Measurements from ENCODE around the gene SERPINB1.
A peak's percentile ranks its signal among the peaks of the same experiment; 100 is the strongest.
"Not testable (repeated sequence)": the region's sequence is repeated elsewhere in the genome, so short reads cannot be mapped to it uniquely, and the experiment has no call there.

SERPINB1 gene

DNA sequence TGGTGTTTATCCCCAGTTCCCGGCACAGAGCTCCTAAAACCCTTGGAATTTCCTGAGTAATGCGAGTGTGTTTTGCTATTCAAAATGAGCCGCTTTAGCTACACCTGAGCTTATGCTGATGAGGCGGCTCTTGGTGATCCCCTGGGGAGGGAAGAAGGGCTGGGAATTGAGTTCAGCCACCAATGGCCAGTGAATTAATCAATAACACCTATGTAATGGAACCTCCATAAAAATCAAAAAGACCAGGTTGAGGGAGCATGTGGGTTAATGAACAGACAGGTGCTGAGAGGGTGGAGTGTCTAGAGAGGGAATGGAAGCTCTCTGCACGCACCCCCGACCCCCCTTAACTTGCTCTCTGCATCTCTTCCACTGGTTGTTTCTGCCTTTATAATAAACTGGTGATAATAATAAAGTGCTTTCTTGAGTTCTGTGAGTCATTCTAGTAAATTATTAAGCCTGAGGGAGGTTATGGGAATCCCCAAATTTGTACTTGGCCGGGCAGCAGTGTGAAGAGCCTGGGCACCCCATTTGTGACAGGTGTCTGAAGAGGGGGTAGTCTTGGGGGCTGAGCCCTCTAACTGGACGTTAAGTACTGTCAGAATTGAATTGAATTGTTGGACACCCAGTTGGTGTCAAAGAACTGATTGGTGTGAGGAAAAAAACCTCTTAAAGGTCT lies 24.6 kb upstream of the SERPINB1 start:
- DNase-seq (ENCODE audit: low spot score), result no peak

GRCh38 chr6:2865694-2866151 lies 24.1 kb upstream of the SERPINB1 start:
- DNase-seq (ENCODE audit: low spot score), result no peak

DNA sequence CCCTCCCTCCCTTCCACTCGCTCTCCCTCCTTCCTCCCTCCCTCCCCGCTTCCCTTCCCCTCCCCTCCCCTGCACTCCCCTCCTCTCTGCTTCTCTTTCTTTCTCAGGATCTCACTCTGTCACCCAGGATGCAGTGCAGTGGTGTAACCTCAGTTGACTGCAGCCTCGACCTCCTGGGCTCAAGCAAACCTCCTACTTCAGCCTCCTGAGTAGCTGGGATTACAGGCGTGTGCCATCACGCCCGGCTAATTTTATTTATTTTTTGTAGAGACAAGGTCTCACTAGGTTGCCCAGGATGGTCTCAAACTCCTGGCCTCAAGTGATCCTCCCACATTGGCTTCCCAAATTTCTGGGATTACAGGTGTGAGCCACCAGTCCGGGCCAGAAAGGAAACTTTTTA lies 23.6 kb upstream of the SERPINB1 start:
- no peak for DNase-seq (ENCODE audit: low spot score)

DNA sequence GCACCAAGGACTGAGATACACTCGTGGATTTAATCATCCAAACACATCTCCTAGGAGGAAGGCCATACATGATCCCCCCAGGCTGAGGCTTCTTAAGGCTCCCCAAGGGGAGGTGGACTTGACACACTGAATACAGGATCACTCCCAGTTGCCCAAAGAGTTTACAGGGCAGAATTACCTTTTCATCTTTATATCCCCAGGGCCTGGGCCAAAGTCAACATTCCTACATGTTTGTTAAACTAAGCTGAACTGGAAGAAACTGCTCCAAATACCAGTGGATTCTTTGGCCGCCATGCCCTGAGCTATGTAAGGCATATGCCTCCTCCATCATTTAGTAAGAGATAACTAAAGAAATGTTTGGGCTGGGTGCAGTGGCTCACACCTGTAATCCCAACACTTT lies 22.2 kb upstream of the SERPINB1 start:
- DNase-seq (ENCODE audit: low spot score), result no peak

- peak; percentile 41 for DNase-seq (ENCODE audit: low spot score)
Observed at GRCh38 chr6:2862712-2863181, 21.1 kb upstream of the SERPINB1 start.

DNA sequence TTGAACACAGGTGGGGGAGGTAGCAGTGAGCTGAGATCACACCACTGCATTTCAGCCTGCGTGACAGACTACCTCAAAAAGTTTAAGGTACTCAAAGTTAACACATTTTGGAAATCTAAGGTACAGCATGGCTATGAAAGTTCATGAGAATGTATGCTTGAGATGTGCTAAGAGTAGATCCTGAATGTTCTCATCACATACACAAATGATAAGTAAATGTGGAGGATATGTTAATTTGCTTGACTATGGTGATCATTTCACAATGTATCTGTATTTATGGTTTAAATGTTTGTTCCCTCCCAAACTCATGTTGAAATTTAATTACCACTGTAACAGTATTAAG lies 20.1 kb upstream of the SERPINB1 start:
- DNase-seq (ENCODE audit: low spot score), result no peak

DNA sequence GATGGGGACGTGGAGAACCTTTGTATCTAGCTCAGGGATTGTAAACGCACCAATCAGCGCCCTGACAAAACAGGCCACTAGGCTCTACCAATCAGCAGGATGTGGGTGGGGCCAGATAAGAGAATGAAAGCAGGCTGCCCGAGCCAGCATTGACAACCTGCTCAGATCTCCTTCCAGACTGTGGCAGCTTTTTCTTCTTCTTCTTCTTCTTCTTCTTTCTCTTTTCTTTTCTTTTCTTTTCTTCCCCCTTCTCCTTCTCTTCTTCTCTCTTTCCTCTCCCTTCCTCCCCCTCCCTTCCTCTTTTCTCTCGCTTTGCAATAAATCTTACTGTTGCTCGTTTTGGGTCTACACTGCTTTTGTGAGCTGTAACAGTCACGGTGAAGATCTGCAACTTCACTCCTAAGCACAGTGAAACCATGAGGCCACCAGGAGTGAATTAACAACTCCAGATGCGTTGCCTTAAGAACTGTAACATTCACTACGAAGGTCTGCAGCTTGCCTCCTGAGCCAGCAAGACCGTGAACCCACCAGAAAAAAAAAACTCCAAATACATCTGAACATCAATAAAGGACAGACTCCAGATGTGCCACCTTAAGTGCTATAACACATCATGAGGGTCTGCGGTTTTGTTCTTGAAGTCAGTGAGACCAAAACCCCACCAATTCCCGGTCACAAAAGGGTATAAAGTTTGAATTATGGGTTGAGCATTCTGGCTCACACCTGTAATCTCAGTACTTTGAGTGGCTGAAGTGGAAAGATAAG lies 19.6 kb upstream of the SERPINB1 start:
- peak; percentile 51 for DNase-seq (ENCODE audit: low spot score)

- DNase-seq (ENCODE audit: low spot score), result not testable (repeated sequence)
Observed at GRCh38 chr6:2860706-2861059, 19.0 kb upstream of the SERPINB1 start.

DNA sequence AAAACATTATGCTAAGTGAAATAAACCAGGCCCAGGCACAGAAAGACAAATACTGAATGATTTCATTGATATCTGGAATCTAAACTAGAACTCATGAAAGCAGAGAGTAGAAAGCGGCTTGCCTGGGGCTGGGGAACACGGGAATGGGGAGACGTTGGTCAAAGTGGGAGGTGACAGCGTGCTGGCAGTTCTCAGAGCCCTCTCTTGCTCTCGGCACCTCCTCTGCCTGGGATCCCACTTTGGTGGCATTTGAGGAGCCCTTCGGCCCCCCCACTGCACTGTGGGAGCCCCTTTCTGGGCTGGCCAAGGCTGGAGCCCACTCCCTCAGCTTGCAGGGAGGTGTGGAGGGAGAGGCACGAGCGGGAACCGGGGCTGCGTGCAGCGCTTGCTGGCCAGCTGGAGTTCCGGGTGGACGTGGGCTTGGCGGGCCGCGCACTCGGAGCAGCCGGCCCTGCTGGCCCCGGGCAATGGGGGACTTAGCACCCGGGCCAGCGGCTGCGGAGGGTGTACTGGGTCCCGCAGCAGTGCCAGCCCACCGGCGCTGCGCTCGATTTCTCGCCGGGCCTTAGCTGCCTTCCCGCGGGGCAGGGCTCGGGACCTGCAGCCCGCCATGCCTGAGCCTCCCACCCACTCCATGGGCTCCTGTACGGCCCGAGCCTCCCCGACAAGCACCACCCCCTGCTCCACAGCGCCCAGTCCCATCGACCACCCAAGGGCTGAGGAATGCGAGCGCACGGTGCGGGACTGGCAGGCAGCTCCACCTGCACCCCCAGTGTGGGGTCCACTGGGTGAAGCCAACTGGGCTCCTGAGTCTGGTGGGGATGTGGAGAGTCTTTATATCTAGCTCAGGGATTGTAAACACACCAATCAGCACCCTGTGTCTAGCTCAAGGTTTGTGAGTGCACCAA lies 18.4 kb upstream of the SERPINB1 start:
- DNase-seq (ENCODE audit: low spot score), result not testable (repeated sequence)

GRCh38 chr6:2859185-2859700 lies 17.6 kb upstream of the SERPINB1 start:
- peak; percentile 79 for DNase-seq (ENCODE audit: low spot score)

DNA sequence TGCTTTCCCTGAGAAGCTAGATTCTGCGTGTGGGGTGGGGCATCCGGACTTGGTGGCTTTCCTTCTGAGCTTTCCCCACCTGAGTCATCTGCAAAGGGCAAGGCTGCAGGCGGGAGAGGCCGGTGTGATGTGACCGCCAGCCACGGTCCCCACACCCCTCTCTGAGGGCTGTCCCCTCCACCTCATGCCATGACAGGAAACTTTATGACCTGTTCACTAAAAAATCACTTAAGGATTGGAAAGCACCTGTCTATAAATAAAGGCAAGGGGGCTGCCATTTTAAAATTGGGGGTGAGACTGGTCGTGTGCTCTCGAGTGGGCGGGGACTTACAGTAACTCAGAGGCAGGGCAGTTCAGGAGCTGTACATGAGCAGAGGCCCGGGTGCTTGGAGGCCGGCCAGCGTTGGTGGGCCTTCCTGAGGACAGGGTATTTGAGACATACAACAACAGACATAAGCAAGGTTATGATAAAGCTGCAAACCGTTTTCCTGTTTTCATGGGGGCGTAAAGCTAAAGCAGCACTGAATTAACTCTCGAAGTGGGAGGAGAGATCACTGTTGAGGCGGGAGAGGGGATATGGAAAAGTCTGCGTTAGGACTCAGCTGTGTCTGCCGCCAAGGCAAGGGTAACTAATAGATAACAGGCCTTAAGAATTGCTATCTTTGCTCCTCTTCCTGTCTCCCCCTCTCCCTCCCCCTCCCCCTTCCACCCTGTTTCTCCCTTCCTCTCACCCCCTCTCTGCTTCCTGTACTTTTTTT lies 16.1 kb upstream of the SERPINB1 start:
- peak; percentile 85 for DNase-seq (ENCODE audit: low spot score)

GRCh38 chr6:2857185-2857579 lies 15.5 kb upstream of the SERPINB1 start:
- no peak for DNase-seq (ENCODE audit: low spot score)

GRCh38 chr6:2855061-2855519 lies 13.4 kb upstream of the SERPINB1 start:
- no peak for DNase-seq (ENCODE audit: low spot score)

- DNase-seq (ENCODE audit: low spot score), result no peak
Observed at GRCh38 chr6:2854396-2854982, 12.8 kb upstream of the SERPINB1 start.

DNA sequence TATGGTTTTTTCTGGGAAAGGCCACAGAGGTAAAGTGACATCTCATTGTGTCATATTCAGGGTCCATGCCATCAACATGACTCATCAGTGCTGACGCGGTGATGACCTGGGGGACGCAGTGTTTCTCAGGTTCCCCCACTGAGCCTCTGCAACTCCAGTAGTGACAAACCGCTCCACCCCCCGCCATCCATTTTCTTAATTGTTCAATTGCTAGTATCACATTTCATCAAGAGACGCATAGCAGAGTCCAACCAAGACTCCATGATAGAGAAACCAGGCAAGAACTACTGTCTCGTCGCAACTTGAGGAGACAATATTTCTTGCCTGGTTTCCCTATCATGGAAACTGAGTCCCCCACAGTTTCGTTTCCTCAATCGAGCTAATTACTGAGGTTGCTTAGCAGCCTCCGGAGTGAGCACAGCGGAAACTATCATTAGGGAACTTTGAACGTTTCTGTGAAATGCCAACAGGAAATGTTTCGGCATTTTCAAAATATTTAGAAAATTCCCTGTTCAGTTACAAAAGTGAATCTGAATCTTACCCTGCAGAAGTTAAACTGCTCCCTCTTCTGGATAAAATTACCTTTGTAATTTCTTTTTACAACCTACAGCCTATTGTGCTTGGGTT lies 12.2 kb upstream of the SERPINB1 start:
- peak; percentile 91 for DNase-seq (ENCODE audit: low spot score)

GRCh38 chr6:2853378-2853768 lies 11.7 kb upstream of the SERPINB1 start:
- not testable (repeated sequence) for DNase-seq (ENCODE audit: low spot score)

DNA sequence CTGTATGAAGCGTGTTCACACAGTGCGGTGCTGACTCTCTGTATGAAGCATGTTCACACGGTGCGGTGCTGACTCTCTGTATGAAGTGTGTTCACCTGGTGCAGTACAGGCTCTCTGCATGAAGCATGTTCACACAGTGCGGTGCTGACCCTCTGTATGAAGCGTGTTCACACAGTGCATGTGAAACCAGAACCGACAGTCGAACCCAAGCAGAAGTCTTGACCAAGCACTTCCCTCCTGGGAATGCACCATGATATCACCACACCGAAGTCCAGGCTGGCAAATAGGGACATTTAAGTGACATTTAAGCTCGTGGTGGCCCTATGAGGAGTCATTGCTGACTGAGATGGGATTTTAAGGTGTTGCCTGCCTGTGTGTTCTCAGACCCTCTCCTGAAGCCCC lies 11.3 kb upstream of the SERPINB1 start:
- no peak for DNase-seq (ENCODE audit: low spot score)

DNA sequence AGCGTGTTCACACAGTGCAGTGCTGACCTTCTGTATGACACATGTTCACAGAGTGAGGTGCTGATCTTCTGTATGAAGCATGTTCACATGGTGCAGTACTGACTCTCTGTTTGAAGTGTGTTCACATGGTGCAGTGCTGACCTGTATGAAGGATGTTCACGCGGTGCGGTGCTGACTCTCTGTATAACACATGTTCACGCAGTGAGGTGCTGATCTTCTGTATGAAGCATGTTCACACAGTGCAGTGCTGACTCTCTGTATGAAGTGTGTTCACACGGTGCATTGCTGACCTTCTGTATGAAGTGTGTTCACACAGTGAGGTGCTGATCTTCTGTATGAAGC lies 10.8 kb upstream of the SERPINB1 start:
- no peak for DNase-seq (ENCODE audit: low spot score)

- no peak for DNase-seq (ENCODE audit: low spot score)
Observed at GRCh38 chr6:2851727-2852513, 10.3 kb upstream of the SERPINB1 start.

- no peak for DNase-seq (ENCODE audit: low spot score)
Observed at GRCh38 chr6:2850538-2851113, 9.0 kb upstream of the SERPINB1 start.

Measured in CD4-positive, alpha-beta T cell treated with Interleukin-2 at 100 ng/mL for 4 hours (primary cell).